T-helper 1 cell treated with Interleukin-12 subunit alpha and Interleukin-12 subunit beta and Interleukin-4 antibody, amounts not matched to agents 30 ng/mL and 1 ng/mL, for 36 hours (primary cell): ENCODE results near the gene CBX6. TPM values are rescaled to one million over a fixed set of nuclear protein-coding genes. Genes with fewer than 3 reads are reported as not detected.

Source experiments
- intact Hi-C: fragments of 100-400 bp; cut with micrococcal nuclease; formaldehyde crosslinking; loops from one replicate; pipeline ENCODE4 v1.15.1; 2024
- total RNA-seq: library from RNA; stranded (reverse); gene quantifications from 2 replicates; pipeline ENCODE4 v1.2.3, GENCODE V29; 2022

CBX6 gene
- total RNA-seq, 1 donor from 2014 or later = 99.5 TPM

- intact Hi-C loops = no loop called here
Observed at GRCh38 chr22:38823637-38824036, 48.4 kb downstream of the CBX6 start.

DNA sequence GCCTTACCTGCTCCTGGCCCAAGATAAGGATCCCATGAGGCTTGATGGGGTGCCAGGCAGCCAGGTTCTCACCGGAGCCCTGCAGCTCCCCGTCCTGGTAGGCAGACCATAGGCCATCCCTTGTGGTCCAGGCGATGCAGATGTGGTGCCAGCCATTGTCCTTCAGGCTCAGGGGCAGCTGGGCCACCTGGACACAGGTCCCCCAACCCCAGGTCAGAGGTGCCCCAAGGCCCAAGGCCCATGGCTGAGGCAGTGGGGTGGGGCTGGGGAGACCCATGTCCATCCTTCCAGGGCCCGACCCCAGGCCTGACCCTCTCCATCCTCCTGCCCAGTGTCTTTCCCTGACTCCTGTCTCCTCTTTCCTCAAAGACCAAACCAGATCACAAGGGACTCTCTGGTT lies 48.9 kb downstream of the CBX6 start:
- intact Hi-C loops = no loop called here

DNA sequence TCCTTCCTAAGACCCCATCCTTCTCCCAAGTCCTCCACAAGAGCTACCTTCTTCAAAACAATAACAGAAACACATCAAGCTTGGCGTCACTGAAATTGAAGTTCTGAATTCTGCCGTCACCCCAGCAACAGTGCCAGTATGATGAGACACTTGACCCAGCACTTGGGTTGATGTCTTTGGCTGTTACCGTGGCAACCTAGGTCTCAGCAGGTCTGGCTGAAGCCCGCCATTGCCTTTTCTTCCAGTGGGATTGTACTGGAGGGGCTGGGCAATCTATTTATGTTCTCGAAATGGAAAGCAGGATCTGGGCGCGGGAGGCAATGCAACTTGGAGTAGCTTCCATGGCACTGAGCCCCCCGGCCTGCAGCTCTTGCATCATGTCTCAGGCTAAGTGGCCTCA lies 52.0 kb downstream of the CBX6 start:
- intact Hi-C loops = no loop called here

DNA sequence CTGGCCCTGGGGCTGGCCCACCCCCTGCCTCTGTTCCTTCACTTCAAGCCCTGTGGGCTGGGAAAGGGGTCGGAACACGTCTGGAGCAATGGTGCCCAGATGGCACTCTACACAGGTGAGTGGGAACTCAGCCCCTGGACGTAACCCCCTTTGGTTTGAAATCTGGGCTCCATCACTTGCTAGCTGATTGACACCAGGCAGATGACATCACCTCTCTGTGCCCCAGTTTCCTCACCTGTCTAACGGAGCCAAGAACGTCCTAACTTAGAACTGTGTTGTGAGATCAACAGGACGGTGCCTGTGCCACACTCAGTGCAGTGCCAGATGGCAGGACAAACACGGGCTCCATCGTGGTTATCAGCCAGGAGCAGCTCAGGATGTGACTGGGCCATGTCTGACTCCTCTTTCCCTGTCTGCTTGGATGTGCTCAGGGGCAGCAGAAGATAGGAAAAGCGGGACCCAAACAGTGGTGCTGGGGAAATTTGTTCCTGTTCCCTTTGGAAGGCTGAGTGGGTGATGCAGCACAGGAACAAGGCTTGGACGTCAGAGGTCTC lies 52.6 kb downstream of the CBX6 start:
- intact Hi-C loops = no loop called here

DNA sequence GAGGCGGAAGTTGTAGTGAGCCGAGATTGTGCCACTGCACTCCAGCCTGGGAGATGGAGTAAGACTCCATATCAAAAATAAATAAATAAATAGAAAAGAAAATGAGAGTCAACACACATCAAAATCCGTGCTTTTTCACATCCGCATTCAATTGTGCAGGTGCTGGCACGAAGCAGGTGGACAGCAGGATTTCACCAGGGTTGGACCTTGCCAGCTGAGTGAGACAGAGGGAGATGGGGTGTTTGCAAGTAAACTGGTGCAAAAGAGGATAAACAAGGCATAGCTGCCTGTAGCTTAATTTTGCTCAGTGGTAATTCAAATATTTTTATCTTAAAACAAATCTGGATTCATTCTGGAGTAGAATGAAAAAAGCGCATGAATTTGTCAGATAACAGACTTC lies 54.8 kb downstream of the CBX6 start:
- intact Hi-C loops = no loop called here

DNA sequence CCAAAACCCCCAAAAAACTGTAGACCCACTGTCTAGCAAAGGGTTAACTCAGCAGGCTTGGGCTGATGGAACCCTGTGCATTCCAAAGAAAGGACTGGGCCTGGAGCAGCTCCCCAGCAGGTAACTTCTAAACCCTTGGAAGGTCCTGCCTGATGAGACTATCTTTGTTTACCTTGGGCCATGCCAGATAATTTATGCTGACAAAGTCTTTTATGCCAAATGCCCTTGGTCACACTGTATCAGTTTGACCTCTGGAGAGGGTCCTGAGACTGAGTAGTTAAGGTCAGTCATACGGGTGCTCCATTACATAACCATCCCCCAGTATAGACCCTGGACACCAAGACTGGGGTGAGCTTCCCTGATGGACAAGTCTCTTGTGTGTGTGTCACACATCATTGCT lies 56.2 kb downstream of the CBX6 start:
- intact Hi-C loops = no loop called here

Other genes with a start within 250 kb of the CBX6 start
- gene FAM227A, start 215.8 kb downstream of the CBX6 start, total RNA-seq = 0.39 TPM in 1 of 2 replicates, not detected in the other
- 10.8 and 11.1 TPM in 2 replicates for gene CBY1, start 215.6 kb downstream of the CBX6 start, total RNA-seq
- 97.4 and 102 TPM in 2 replicates for gene TOMM22, start 190.3 kb downstream of the CBX6 start, total RNA-seq
- 74.6 and 77.6 TPM in 2 replicates for gene JOSD1, start 171.3 kb downstream of the CBX6 start, total RNA-seq
- 99.9 and 104 TPM in 2 replicates for gene GTPBP1, start 166.3 kb downstream of the CBX6 start, total RNA-seq
- gene SUN2, start 116.2 kb downstream of the CBX6 start, total RNA-seq = 518 and 541 TPM in 2 replicates
- gene DNAL4, start 78.1 kb downstream of the CBX6 start, total RNA-seq = 7.6 and 8.6 TPM in 2 replicates
- 1.3 and 1.6 TPM in 2 replicates for gene NPTXR, start 28.2 kb downstream of the CBX6 start, total RNA-seq
- not detected in 2 replicates for gene APOBEC3A, start 85.4 kb upstream of the CBX6 start, total RNA-seq
- gene APOBEC3B, start 110.1 kb upstream of the CBX6 start, total RNA-seq = 18.9 and 20.2 TPM in 2 replicates
- gene APOBEC3C, start 142.0 kb upstream of the CBX6 start, total RNA-seq = 98.2 and 99.8 TPM in 2 replicates
- 39.1 and 41.1 TPM in 2 replicates for gene APOBEC3D, start 148.9 kb upstream of the CBX6 start, total RNA-seq
- gene APOBEC3F, start 168.6 kb upstream of the CBX6 start, total RNA-seq = 39.6 and 45.3 TPM in 2 replicates
- gene APOBEC3G, start 205.1 kb upstream of the CBX6 start, total RNA-seq = 110 and 112 TPM in 2 replicates
- 23.2 and 25.7 TPM in 2 replicates for gene APOBEC3H, start 225.0 kb upstream of the CBX6 start, total RNA-seq